ENCODE measurements around the gene CDK5R2.
A peak's percentile ranks its signal among the peaks of the same experiment; 100 is the strongest.

Gene CDK5R2

GRCh38 chr2:218990052-218990451 is 30.6 kb downstream of the CDK5R2 start:
- no peak for DNase-seq

GRCh38 chr2:218990612-218991011 is 31.1 kb downstream of the CDK5R2 start:
- DNase-seq = no peak

GRCh38 chr2:218991674-218992168 is 32.3 kb downstream of the CDK5R2 start:
- no peak for DNase-seq

- no peak for DNase-seq
These were observed 32.7 kb downstream of the CDK5R2 start for GRCh38 chr2:218992196-218992595.

GRCh38 chr2:218992703-218993344 is 33.4 kb downstream of the CDK5R2 start:
- DNase-seq = peak; percentile 25

- peak; percentile 49 for DNase-seq
These were observed 34.2 kb downstream of the CDK5R2 start, which contains the start of gene CRYBA2 for GRCh38 chr2:218993345-218994315. Gene CRYBA2 (minus strand): TSS chr2:218993422. CDS start chr2:218993176, 246 bp downstream.

GRCh38 chr2:218995561-218995960 is 36.1 kb downstream of the CDK5R2 start:
- no peak for DNase-seq

- peak; percentile 89 for DNase-seq
These were observed 36.7 kb downstream of the CDK5R2 start for GRCh38 chr2:218995972-218996711.

- no peak for DNase-seq
These were observed 37.5 kb downstream of the CDK5R2 start for GRCh38 chr2:218996937-218997336.

GRCh38 chr2:218997731-218998130 is 38.3 kb downstream of the CDK5R2 start:
- no peak for DNase-seq

- DNase-seq = no peak
These were observed 39.0 kb downstream of the CDK5R2 start for GRCh38 chr2:218998414-218999002.

GRCh38 chr2:218999021-218999880 is 39.8 kb downstream of the CDK5R2 start:
- DNase-seq = no peak

- no peak for DNase-seq
These were observed 40.6 kb downstream of the CDK5R2 start for GRCh38 chr2:218999881-219000568.

- no peak for DNase-seq
These were observed 41.1 kb downstream of the CDK5R2 start for GRCh38 chr2:219000569-219000960.

- DNase-seq = no peak
These were observed 41.7 kb downstream of the CDK5R2 start for GRCh38 chr2:219001100-219001576.

GRCh38 chr2:219001577-219002394 is 42.3 kb downstream of the CDK5R2 start:
- DNase-seq = peak; percentile 71

GRCh38 chr2:219002395-219003266 is 43.2 kb downstream of the CDK5R2 start:
- DNase-seq = peak; percentile 77

- no peak for DNase-seq
These were observed 43.8 kb downstream of the CDK5R2 start for GRCh38 chr2:219003267-219003634.

- DNase-seq = no peak
These were observed 44.5 kb downstream of the CDK5R2 start for GRCh38 chr2:219003979-219004378.

Measured in stimulated activated CD4-positive, alpha-beta T cell treated with anti-CD3 and anti-CD28 coated beads, Interleukin-15, amount 100 ng/mL, for 24 hours (primary cell).